Mucosa of stomach (tissue), 1 donor: ENCODE results near the gene NACC1.
"Not testable (repeated sequence)": the region's sequence is repeated elsewhere in the genome, so short reads cannot be mapped to it uniquely, and the experiment has no call there.

Experiments used
- H3K27me3 ChIP-seq: one replicate; pipeline ENCODE4 v1.7.0; 2013; ENCODE audit warnings: mild to moderate bottlenecking, low read length; ENCODE audit not compliant: control insufficient read depth, insufficient read depth
- H3K36me3 ChIP-seq: one replicate; pipeline ENCODE4 v1.7.0; 2013; ENCODE audit warnings: low read length; ENCODE audit not compliant: control insufficient read depth, insufficient read depth
- H3K4me1 ChIP-seq: one replicate; pipeline ENCODE4 v1.7.0; 2013; ENCODE audit warnings: mild to moderate bottlenecking, low read length; ENCODE audit not compliant: control insufficient read depth, insufficient read depth
- H3K4me3 ChIP-seq: one replicate; pipeline ENCODE4 v1.7.0; 2013; ENCODE audit warnings: low read length
- H3K9ac ChIP-seq: one replicate; pipeline ENCODE4 v1.7.0; 2013; ENCODE audit warnings: mild to moderate bottlenecking, low read length, moderate library complexity
- H3K9me3 ChIP-seq: one replicate; pipeline ENCODE4 v1.7.0; 2013; ENCODE audit warnings: mild to moderate bottlenecking, low read length, moderate library complexity; ENCODE audit not compliant: control insufficient read depth
- donor health status: Pancreatic carcinoma.

The NACC1 gene

DNA sequence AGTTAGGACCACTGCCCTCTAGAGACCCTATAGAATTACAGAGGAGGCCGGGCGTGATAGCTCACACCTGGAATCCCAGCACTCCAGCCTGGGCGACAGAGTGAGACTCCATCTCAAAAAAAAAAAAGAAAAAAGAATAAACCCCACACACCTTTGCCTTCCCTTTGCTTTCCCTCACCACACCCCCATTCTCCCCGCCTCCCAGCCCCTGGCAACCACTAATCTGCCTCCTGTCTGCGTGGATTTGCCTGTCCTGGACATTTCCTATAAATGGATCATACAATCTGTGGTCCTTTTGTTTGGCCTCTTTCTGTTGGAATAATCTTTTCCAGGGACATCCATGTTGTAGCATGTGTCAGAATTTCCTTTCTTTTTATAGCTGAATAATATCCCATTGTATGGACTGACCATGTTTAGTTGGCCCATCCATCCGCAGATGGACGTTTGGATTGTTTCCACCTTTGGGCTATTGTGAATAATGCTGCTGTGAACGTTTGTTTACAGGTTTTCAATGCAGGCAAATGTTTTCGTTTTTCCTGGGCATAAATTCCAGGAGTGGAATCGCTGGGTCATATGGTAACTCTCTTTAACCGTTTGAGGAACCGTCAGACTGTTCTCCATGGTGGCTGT is 15.3 kb downstream of the NACC1 start:
- Histone ChIP-seq H3K4me3 (no peak overlapping the region), H3K9ac (no peak overlapping the region), H3K4me1 (peaks cover 5% of the 10 kb centered on the region), H3K36me3 (no peaks in the 10 kb centered on the region), H3K9me3 (no peaks in the 10 kb centered on the region), H3K27me3 (no peaks in the 10 kb centered on the region)

DNA sequence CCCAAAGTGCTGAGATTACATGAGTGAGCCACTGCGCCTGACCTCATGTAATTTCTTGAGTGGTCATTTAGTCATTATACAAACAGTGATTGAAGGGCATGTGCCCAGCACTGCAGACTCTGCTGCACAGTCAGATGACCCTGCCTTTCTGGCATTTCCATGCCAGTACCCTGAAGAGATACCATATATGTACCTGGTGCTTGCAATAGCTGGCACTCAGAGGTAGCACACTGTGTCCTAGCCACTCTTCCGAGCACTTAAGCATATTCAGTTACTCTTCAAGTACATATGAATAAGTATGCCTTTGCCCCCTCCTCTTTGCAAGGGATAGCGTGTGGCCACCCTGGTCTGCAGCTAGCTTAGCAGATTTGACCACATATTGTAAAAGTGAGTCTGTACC is 16.6 kb downstream of the NACC1 start:
- no peak overlapping the region for H3K9ac ChIP-seq
- no peaks in the 10 kb centered on the region for H3K27me3 ChIP-seq
- no peaks in the 10 kb centered on the region for H3K36me3 ChIP-seq
- H3K9me3 ChIP-seq: no peaks in the 10 kb centered on the region
- H3K4me1 ChIP-seq: no peaks in the 10 kb centered on the region
- no peak overlapping the region for H3K4me3 ChIP-seq

GRCh38 chr19:13135068-13136062 is 17.3 kb downstream of the NACC1 start:
- H3K4me3 ChIP-seq: no peak overlapping the region
- H3K36me3 ChIP-seq: no peaks in the 10 kb centered on the region
- no peak overlapping the region for H3K9ac ChIP-seq

GRCh38 chr19:13137290-13137794 is 19.3 kb downstream of the NACC1 start:
- no peak overlapping the region for H3K9ac ChIP-seq
- no peaks in the 10 kb centered on the region for H3K4me1 ChIP-seq
- H3K27me3 ChIP-seq: no peaks in the 10 kb centered on the region
- H3K36me3 ChIP-seq: no peaks in the 10 kb centered on the region
- H3K9me3 ChIP-seq: no peaks in the 10 kb centered on the region
- no peak overlapping the region for H3K4me3 ChIP-seq

More at GRCh38 chr19:13135068-13136062, 17.3 kb downstream of the NACC1 start:
- Histone ChIP-seq H3K4me1 (no peaks in the 10 kb centered on the region), H3K9me3 (no peaks in the 10 kb centered on the region), H3K27me3 (no peaks in the 10 kb centered on the region)

DNA sequence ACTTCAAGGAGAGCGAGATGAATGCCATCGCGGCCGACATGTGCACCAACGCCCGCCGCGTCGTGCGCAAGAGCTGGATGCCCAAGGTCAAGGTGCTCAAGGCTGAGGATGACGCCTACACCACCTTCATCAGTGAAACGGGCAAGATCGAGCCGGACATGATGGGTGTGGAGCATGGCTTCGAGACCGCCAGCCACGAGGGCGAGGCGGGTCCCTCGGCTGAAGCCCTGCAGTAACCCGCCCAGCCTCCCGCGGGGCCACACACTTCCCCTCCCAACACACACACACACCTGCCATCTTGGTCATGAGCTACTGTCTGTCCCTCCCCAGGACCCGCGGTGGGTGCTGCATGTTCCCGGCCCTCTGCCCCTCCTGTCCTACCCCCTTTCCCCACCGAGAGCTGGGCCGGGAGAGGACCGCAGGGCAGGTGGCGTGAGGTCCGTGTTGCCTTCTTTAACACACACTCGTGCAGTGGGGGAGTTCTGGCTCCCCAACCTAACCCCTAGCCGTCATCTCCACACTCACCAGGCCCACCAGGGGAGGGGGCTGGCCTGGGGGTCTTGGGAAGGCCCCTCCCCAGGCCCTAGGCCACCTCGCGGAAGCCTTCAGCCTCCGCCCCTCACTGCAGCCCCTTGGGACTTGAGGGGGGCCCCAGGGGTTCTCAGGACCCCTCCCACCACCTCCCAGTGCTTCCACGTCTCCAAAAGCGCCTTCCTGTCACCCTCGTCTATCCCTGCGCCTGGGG is 20.3 kb downstream of the NACC1 start:
- peaks cover 5% of the 10 kb centered on the region for H3K4me1 ChIP-seq
- no peaks in the 10 kb centered on the region for H3K36me3 ChIP-seq
- H3K9me3 ChIP-seq: no peaks in the 10 kb centered on the region
- no peaks in the 10 kb centered on the region for H3K27me3 ChIP-seq
- no peak overlapping the region for H3K4me3 ChIP-seq
- no peak overlapping the region for H3K9ac ChIP-seq

GRCh38 chr19:13138916-13139198 is 20.8 kb downstream of the NACC1 start:
- no peaks in the 10 kb centered on the region for H3K27me3 ChIP-seq
- peaks cover 5% of the 10 kb centered on the region for H3K4me1 ChIP-seq
- no peaks in the 10 kb centered on the region for H3K9me3 ChIP-seq
- H3K36me3 ChIP-seq: no peaks in the 10 kb centered on the region
- no peak overlapping the region for H3K9ac ChIP-seq
- H3K4me3 ChIP-seq: no peak overlapping the region

DNA sequence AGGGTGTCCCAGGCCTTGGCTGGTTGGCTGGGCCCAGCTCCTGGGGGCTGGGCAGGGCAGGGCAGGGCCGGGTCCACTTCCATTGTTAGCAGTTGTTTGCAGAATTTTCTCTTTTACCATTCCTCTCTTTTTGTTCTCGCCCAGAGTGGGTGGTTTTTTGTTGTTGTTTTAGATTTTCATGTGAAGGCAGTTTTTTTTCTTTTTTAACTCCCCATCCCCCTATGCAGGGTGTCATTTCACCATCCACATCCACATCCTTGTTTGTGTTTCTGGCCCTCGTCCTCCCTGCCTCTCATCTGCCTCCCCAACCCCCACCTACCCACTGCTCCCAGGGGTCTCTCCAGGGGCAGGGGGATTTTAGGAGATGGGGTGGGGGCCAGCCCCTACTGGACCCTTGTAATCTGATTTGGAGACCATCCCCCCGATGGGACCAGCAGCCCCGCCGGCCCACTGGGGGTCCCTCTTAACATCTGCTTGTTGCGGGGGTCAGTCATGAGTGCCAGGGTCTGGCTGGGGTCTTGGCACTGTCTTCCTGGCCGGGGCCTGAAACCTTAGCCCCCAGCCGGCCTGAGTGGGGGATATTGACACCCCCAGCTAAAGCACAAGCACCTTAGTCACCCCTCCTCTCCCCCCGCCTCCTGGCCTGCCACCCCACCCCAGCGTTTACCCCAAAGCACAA is 21.7 kb downstream of the NACC1 start:
- Histone ChIP-seq H3K27me3 (no peaks in the 10 kb centered on the region), H3K4me1 (peaks cover 12% of the 10 kb centered on the region), H3K9me3 (no peaks in the 10 kb centered on the region), H3K9ac (no peak overlapping the region), H3K4me3 (no peak overlapping the region), H3K36me3 (no peaks in the 10 kb centered on the region)

DNA sequence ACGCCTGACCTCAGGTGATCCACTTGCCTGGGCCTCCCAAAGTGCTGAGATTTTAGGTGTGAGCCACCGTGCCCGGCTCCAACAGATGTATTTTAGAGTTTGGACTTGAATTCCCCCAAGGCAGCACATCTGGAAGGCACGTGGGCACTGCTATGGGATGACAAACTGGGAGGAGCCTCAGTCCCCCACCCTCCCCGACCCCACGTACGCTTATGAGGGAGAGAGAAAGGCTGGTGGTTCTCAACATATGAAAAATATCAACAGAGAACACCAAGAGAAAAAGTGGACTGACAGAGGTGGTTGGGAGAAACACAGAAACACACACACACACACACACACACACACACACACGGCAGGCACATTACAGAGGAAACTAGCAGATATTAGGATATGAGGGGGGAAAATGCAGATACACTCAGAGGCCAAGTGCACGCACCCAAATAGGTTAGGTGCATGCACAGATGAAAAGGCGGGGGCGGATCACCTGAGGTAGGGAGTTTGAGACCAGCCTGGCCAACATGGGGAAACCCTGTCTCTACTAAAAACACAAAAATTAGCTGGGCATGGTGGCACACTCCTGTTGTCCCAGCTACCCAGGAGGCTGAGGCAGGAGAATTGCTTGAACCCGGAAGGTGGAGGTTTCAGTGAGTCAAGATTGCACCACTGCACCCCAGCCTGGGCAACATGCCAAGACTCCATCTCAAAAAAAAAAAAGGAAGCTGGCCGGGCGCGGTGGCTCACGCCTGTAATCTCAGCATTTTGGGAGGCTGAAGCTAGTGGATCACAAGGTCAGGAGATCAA is 28.9 kb downstream of the NACC1 start:
- Histone ChIP-seq H3K9me3 (no peaks in the 10 kb centered on the region), H3K4me1 (peaks cover 22% of the 10 kb centered on the region), H3K9ac (no peak overlapping the region), H3K27me3 (no peaks in the 10 kb centered on the region), H3K36me3 (no peaks in the 10 kb centered on the region), H3K4me3 (no peak overlapping the region)

DNA sequence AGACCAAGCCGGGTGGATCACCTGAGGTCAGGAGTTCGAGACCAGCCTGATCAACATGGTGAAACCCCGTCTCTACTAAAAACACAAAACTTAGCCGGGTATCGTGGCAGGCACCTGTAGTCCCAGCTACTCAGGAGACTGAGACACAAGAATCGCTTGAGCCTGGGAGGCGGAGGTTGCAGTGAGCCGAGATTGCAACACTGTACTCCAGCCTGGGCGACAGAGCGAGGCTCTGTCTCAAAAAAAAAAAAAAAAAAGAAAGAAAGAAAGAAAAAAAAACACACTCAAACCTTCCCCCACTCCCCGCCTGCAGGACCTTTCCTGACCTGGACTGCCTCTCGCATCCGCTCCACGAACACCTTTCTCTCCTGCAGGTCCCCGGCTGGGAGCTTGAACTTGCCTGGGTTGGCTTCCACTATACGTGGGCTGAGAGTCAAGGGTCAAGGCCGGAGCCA is 31.1 kb downstream of the NACC1 start:
- H3K36me3 ChIP-seq, H3K9me3 ChIP-seq, H3K27me3 ChIP-seq: not testable (repeated sequence)
- Histone ChIP-seq H3K9ac (peak overlapping the region; percentile 100), H3K4me3 (peak overlapping the region; percentile 100), H3K4me1 (peaks cover 14% of the 10 kb centered on the region)

DNA sequence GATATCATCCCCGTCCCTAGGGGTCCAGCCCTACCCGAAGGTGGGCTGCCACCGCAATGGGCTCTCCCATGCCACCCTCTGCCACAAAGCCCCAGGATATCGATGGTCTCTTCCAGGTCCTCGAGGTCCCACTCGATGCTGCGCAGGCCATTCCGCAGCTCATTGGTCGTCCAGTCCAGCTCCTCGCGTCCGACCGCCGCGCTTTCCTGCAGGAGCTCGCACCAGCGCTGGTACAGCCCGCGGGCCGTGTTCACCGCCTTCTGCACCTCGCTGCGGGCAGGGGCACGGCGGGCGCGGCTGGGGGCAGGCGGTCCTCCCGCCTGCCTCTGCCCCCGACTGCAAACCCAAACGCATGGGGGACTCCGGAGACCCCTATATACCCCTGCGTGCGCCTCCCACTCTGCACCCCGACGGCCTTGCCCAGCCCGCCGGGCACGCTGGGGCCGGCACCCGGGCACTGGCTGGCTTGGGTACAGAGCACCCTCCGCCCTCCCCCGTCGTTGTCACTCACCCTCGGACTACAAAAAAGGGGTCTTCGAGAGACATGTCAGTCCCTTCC is 31.6 kb downstream of the NACC1 start:
- no peaks in the 10 kb centered on the region for H3K27me3 ChIP-seq
- H3K4me1 ChIP-seq: peaks cover 10% of the 10 kb centered on the region
- H3K9me3 ChIP-seq: no peaks in the 10 kb centered on the region
- H3K9ac ChIP-seq: peak overlapping the region; percentile 100
- no peaks in the 10 kb centered on the region for H3K36me3 ChIP-seq
- peak overlapping the region; percentile 100 for H3K4me3 ChIP-seq
